RPMI7951 (cell line): ENCODE data around the gene ZNRD2. TPM values are rescaled to one million over a fixed set of nuclear protein-coding genes. Genes with fewer than 3 reads are reported as not detected.

Experiments
- DNase-seq: peaks from one replicate; pipeline ENCODE4 v3.0.0-alpha.2; 2012; ENCODE audit warnings: low read depth
- total RNA-seq: library from RNA; depleted of rRNA; stranded (reverse); fragments of >200 nt; shearing (Covaris generic); gene quantifications from 2 replicates; pipeline ENCODE4 v1.2.3, GENCODE V29; 2014

The ZNRD2 gene
- total RNA-seq, 1 experiment from 2014 or later, result 87.7 TPM

DNA sequence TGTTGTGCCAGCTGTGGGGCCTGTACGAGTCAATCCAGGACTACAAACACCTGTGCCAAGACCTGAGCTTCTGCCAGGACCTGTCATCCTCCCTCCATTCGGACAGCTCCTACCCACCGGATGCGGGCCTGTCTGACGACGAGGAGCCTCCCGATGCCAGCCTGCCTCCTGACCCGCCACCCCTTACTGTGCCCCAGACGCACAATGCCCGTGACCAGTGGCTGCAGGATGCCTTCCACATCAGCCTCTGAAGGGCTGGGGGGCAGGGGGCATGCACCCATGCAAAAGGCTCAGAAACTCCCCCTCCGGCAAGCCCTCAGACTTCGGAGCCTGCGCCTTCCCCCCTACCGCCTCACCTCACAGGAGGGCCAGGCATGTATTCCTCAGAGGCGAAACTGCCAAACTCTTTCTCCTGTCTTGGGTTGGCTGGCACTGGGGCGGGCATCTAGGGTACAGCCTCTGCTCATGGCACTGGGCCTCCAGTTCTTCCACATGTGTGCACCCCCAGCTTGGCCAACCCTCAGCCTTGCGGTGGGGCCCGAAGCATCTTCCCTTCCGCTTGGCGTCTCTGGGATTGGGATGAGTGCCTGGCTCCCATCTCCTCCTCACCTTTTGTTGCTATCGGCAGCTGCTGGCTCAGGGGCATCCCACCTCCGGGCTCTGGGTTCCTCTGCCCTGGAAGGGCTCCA lies 3.3 kb downstream of the ZNRD2 start:
- DNase-seq, result no peak

DNA sequence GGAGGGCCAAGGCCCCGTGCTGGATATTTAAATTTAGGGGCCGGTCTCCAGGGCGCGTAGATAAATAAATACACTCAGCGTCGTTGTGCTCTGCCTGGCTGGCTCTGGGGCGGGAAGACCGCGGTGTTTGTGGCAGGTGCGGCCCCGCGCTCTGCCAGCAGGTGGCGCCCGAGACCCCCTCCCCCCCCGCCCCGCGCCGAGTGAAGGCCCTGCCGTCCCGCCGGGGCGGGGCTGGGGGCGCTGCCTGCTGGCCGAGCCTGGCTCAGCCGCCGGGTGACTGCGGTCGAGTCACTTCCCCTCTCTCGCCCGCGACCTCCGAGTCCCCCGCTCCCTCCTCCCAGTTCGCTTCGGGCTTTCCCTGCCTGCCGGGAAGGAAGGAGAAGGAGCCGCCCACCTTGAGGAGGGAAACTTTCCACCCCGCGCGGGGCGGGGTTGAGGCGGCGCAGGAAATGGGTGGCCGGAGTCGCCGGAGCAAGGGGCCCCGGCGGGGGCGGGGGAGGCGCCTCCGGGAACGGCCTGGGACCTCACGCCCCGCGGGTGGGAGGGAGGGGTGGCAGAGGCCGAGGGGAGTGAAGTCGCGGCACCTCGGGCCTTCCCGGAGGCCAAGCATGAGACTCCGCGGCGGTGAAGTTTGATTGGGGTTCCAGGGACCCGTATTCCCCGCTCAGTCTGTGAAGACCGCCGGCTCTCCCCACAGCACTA lies 4.0 kb downstream of the ZNRD2 start:
- DNase-seq, result peak; percentile 98

DNA sequence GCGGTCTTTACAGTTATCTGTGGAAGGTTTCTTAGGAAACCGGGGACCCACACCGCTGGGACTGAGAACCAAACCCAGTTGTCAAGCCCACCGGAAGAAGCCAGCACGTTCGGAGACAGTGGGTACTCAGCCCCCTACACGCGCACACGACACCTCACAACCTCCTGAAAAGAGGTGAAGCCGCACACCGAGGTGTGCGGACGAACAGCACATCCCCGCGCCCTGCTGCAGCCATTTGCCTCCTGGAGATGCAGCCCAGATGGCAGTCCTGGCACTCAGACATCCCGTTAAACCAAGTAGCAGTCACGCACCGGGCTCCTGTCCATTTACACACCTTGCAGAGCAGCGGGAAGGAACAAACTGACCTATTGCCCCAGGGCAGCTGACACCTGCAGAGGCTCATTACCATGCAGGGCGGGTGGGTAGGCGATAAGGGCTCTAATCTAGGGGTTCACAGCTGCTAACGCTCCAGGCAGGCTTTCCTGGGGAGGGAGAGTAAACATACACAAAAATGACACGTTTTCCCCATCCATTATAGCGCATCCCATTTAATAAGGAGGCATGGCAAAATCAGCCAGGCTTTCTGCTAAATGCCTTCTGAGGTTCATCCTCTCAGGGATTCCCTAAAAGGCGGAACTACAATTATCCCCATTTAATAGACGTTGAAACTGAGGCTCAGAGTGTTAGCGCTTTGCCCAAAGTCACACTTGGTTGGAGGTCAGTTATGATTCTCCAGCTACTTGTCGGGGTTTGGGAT lies 4.7 kb downstream of the ZNRD2 start:
- DNase-seq, result no peak

DNA sequence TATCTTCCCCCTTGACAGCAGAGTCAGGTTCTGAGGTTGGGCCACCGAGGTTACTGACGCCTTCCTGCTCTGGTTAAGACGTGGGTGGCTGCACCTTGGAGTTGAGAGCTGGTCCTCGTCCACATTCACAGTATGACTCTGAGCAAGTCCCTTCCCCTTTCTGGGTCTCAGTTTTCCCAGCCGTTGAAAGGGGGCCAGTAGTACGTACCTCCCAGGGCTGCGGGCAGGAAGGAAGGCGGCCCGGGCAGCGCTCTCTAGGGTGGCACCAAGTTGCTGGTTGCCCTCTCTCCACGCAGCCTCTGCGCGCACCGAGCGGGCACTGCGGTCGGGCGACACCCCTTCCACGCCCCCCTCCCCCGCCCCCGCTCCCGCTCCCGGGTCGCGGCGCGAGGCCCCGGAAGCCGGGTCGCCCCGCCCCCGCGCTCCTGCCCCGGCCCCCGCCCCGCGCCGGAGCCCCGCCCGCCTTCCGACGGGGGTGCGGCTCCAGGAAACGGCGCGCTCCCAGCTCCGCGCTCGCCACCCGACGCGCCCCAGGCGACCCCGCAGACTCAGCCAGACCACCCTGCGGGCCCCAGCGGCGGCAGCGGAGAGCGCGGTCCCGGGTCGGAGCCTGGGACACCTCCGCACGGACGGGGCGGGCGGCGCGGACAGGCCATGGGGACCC lies 5.4 kb downstream of the ZNRD2 start, which contains the start of gene EHBP1L1:
Gene EHBP1L1 (plus strand): TSS at position 486 of the 664 bp plus-strand sequence. CDS start 250 bp downstream, outside the sequence.
- DNase-seq, result peak; percentile 69

DNA sequence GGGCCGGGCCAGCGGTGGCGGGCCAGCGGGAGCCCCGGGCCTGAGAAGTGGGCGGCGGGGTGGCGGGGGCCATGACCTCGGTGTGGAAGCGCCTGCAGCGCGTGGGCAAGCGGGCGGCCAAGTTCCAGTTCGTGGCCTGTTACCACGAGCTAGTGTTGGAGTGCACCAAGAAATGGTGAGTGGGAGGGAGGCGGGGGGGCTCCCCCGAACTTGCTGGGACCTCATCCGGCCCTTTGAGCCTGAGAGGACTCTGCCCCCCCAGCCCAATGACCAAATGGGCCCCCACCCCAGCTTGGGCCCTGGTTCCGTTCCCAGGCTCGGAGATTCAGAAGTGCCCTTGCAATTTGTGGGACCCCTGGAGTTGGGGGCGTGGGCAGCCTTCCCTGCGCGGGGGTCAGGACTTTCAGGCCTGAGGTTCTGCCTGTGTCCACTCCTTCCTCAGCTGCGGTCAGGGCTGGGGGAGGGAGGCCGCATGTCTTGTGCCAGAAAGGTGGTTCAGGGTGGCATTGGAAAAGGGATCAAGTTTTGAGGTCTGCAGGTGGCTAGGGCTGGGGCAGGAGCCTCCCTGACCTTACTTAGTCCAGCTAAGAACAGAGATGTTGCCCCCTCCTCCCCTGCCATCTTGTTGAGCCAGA lies 6.1 kb downstream of the ZNRD2 start:
- no peak for DNase-seq

DNA sequence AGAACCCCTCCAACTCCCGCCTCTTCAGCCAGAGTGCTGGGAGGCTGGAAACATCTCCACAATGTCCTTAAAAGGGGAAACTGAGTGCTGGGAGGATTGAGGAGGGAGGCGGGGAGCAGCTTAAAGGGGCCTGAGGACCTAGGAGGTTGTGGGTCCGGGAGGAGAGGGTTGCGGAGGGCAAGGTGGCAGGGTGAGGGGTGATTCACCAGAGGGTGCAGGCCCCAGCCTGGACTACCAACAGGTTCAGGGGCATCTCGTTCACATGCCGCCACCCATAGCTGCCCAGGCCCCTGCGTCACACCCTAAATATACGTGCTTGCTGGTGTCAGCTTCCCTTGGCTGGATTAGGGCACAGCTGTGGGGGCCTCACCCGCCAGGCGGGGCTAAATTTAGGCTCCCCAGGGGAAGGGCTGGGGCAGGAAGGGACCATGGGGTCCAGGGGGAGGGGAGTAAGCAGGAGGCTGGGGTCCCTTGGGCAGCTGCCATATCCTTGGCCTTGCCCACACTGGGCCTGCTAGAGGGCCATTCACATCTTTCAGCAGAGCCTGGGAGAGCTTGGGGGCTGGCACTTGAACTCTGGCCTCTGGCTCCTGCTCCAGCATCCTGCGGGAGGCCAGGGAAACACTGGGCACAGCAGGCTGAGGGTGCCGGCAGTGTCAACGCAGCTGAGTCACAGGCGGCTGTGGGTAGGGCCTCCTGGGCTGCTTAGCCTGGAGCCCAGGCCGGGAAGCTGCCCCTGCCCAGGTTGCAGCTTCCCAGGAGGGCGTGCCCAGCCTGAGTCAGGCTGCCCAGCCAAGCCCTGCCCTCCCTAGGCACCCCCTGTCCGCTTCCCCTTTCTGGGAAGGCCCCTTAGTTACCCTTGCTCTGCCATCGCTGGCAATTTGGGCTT lies 6.8 kb downstream of the ZNRD2 start:
- peak; percentile 90 for DNase-seq

DNA sequence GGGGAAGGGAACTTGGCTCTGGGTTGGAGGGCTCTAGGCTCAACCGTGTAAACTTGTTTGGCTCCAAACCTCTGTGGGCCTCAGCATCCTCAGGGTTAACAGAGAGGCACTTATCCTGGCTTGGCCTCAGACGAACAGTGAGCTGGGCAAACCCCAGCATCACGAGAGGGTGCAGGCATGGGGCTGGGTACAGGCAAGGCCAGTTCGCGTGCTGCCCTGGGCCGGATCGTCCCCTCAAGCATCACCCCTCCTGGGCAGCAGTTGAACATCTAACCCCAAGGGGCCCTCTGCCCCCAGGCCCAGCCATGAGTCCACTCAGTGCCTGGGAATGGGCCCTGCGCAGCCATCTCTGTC lies 7.5 kb downstream of the ZNRD2 start:
- DNase-seq, result no peak

DNA sequence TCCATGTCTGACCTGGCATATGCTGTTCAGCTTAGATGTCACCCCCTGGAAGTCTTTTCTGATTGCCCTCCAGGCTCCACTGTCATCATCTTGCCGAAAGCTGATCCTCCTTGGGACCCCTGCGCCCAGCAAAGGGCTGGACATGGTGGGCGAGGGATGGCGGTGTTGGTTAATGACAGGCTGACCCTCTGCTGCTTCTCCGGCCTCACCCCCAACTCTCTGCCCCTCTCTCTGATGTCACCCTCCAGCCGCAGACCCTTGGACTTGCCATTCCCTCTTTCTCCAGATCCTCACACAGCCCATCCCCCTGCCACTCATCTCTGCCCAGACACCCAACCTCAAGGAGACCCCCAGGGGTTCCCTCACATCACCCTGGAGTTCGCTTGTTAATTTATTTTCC lies 7.9 kb downstream of the ZNRD2 start:
- no peak for DNase-seq

DNA sequence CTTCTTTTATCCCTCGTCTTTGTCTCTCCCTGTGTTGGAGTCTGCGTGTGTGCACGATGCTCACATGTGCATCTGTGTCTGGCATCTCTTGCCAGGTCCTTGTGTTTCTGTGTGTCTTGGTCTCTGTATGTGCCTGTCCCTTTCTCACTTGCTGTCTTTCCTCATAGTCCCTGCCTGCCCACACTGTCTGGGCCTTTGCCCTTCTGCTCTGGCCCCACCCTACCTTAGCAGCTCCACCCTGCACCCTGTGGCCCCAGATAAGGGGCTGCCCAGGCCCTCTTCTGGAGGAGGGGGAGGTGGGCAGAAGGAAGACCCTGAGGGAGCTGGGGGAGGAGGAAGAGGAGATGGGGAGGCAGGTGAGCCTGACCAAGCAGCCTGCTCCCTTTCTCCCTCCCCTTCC lies 8.4 kb downstream of the ZNRD2 start:
- no peak for DNase-seq

DNA sequence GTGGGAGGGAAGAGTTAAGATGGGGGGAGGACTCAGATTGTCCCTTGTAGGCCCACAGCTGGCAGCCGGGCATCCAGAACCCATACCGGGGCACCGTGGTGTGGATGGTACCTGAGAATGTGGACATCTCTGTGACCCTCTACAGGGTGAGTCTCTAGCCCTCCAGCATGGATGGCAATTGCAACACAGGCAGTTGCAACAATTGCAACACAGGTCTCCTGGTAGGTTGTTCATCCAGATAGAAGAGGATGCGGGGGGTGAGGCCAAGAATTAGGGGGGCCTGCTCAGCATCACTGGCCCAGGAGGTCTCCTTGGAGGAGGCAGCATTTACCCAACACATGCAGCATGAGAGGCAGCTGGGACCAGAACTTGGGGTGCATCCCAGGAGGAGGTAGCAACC lies 9.0 kb downstream of the ZNRD2 start:
- no peak for DNase-seq

DNA sequence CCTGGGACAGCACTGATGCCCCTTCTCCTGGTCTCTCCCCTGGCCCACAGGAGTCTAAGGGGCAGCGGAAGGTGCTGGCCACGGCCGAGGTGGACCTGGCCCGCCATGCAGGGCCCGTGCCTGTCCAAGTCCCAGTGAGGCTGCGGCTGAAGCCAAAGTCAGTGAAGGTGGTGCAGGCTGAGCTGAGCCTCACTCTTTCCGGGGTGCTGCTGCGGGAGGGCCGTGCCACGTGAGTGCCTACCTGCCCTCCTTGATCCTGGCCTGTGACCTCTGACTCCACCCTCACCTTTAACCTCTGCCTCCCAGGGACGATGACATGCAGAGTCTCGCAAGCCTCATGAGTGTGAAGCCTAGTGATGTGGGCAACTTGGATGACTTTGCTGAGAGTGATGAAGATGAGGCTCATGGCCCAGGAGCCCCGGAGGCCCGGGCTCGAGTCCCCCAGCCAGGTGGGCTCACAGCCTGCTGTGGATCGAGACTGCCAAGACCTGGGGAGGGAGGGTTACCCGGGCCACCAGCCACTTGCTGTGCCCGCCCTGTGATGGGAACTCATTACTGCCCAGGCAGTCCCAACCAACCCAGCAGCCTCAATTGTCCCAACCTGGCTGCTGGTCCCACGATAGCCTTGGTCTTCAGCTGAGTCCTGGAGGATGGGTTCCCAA lies 9.9 kb downstream of the ZNRD2 start:
- DNase-seq, result no peak

DNA sequence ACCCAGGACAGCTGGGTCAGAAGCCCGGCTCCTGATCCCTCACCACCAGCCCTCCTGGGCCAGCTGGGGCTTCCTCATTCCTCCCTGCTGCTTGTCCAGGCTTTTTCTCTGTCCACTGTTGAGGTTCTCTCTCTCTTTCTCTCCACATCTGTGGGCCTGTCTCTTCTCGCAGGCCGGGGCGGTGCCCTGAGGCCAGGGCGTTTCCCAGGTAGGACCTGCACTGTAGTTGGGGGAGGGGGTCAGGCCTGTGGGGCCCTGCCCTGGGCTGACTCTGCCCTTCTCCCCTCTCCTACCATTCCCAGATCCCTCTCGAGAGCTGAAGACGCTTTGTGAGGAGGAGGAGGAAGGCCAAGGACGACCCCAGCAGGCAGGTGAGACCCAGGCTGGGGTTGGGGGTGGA lies 10.5 kb downstream of the ZNRD2 start:
- DNase-seq, result no peak

DNA sequence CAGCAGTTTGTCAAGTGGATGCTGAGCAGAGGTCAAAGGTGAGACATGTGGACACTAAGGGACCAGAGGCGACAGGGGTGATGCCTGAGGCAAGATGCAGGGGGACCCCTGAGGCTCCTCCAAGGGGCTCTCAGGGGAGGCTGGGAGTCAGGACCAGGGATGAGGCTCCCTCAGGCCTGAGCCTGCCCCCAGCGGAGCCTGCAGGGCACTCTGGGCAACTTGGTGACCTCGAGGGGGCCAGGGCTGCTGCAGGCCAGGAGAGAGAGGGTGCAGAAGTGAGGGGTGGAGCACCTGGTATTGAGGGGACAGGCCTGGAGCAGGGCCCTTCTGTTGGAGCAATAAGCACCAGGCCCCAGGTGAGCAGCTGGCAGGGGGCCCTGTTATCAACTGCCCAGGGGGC lies 11.7 kb downstream of the ZNRD2 start:
- DNase-seq, result no peak

DNA sequence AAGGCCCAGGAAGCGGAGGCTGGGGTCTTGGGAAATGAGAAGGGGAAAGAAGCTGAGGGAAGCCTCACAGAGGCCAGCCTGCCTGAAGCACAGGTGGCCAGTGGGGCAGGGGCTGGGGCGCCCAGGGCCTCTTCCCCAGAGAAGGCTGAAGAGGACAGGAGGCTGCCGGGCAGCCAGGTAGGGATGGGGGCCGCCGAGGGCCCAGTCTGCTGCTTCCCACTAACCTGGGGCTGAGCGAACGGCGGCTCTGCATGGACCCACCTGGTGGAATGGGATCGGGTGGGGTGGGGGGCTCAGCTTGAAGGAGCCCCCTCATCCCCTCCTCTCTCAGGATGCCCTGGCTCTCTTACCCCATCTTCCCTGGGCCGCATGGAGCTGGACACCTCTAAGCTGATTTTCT lies 13.3 kb downstream of the ZNRD2 start:
- no peak for DNase-seq

DNA sequence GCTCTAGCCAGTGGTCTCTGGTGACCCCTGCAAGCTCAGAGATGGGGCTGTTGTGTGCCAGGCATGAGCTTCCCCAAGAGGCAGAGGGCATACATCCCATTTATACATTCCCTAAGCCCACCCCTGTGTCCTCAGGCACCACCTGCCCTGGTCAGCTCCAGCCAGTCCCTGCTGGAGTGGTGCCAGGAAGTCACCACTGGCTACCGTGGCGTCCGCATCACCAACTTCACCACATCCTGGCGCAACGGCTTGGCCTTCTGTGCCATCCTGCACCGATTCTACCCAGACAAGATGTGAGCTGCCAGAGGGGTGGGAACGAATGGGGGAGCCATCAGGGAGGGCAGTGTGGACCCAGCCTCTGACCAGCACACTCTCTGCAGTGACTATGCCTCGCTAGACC lies 13.8 kb downstream of the ZNRD2 start:
- no peak for DNase-seq

DNA sequence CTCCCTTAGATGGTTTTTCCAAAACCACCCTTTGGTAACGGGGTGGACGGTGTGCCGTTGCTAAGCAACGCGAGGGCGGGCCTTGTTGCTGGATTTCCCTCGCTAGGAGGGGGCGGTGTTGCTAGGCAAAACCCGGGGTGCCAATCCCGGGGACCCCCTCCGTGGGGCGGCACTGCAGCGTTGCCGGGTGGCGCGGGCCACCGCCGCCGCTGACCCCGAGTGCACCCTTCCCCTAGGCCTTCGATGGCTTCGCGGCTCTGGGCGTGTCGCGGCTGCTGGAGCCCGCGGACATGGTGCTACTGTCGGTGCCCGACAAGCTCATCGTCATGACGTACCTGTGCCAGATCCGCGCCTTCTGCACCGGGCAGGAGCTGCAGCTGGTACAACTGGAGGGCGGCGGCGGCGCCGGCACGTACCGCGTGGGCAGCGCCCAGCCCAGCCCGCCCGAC lies 14.5 kb downstream of the ZNRD2 start:
- no peak for DNase-seq

DNA sequence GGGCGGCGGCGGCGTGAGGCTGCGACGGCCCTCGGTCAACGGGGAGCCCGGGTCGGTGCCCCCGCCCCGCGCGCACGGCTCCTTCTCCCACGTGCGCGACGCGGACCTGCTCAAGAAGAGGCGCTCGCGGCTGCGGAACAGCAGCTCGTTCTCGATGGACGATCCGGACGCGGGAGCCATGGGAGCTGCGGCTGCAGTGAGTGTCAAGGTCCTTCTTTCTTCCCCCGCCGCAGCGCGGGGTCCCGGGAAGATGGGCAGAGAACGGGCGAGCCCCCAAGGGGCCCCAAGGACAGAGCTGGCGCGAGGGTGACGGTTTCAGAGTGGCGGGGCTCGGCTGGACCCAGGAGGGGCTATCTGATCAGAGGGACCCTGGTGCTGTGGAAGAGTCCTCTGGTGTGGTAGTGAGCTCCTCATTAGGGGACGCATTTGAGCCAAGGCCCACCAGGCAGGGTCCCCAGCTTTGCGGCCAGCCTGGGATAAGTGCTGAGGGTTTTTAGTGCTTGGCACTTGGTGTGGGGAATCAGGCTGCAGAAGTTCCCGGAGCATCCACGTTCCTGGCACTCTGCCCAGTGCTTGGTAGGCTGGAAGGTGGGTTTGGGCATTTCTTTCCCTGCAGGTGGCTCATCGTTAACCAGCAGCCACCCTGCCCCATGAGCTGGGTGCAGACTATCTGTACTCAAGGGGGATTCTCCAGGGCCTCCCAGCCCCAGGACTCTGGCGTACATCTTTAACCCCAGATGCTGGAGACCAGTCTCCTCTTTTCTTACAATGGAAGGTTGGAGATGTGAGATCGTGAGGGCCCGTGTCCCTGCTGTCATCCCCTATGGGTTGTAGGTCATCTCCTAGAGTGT lies 15.3 kb downstream of the ZNRD2 start:
- DNase-seq, result no peak

DNA sequence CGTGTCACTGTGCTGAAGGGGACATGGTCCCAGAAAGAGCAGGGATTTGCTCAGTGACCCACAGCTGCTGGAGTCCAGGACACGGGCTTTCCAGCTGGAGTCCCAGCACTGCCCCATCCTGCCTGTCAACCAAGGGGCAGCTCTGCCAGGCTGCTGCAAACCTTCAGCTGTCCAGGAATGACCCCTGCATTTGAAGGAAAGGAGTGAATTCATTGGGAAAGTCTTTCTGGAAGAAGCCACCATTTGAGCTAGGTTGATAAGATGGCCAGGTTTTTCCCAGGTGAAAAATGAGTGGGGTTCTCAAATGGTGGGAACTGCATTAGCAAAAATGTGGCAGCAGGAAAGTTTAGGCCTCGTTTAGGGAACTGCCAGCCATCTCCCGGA lies 16.0 kb downstream of the ZNRD2 start:
- no peak for DNase-seq

DNA sequence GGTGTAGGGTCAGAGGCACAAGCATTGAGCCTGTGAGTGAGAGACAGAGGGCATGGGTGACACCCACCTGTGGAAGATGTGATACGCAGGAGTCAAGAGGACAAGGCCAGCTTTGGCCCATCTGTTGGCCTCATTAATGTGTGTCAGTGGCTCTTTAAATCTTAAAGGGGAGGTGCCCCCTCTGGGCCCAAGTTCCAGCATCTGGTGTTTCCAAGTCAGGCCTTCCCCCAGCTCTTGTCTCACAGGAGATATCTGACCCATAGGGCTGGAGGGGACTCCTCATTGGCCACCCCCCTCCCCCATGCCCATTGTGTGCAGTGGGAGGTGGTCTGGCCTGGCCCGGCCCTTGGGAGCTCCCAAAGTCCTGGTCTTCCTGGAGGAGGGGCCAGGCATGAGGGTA lies 16.4 kb downstream of the ZNRD2 start:
- DNase-seq, result peak; percentile 64
